ENCODE results near the gene NKG7.
A peak's percentile ranks its signal among the peaks of the same experiment; 100 is the strongest.

GRCh38 chr19:51407511-51408131, 35.2 kb upstream of the NKG7 start:
- TF ChIP-seq CTCF (IDR thresholded peaks at IDR 0.05) = peak in 3 of 4 experiments; percentile 44 to 57 (median 49)
- no peak for TF ChIP-seq POLR2A (IDR thresholded peaks at IDR 0.05)
- TF ChIP-seq POLR2AphosphoS5 (IDR thresholded peaks at IDR 0.05) = no peak

All from gastroesophageal sphincter (tissue), 3 donors.